Type B pancreatic cell (in vitro differentiated cells): ENCODE data around the gene NEU4. TPM values are rescaled to one million over a fixed set of nuclear protein-coding genes. Genes with fewer than 3 reads are reported as not detected.
"Not testable (repeated sequence)": the region's sequence is repeated elsewhere in the genome, so short reads cannot be mapped to it uniquely, and the experiment has no call there.

Experiments
- DNase-seq: peaks from one replicate; pipeline ENCODE4 v3.0.0; 2021; ENCODE audit warnings: mixed read lengths; ENCODE audit not compliant: unreplicated experiment; ENCODE audit errors: extremely low spot score
- H3K27ac Mint-ChIP-seq: 2 replicates; pipeline ENCODE4 v1.8.0; 2021; ENCODE audit warnings: mild to moderate bottlenecking, mixed read lengths
- H3K27me3 Mint-ChIP-seq: 2 replicates; pipeline ENCODE4 v1.8.0; 2021; ENCODE audit warnings: mixed read lengths
- H3K36me3 Mint-ChIP-seq: 2 replicates; pipeline ENCODE4 v1.8.0; 2021; ENCODE audit warnings: mixed read lengths
- H3K4me1 Mint-ChIP-seq: one replicate; pipeline ENCODE4 v1.8.0; 2021; ENCODE audit warnings: mixed read lengths; ENCODE audit not compliant: unreplicated experiment
- H3K4me3 Mint-ChIP-seq: 2 replicates; pipeline ENCODE4 v1.8.0; 2021; ENCODE audit warnings: mild to moderate bottlenecking, mixed read lengths
- H3K9me3 Mint-ChIP-seq: 2 replicates; pipeline ENCODE4 v1.8.0; 2021; ENCODE audit warnings: mixed read lengths
- total RNA-seq: library from RNA; stranded (reverse); gene quantifications from 2 replicates; pipeline ENCODE4 v1.2.1, GENCODE V29; 2021; ENCODE audit warnings: low replicate concordance
- TF ChIP-seq, protein P1 (sequence below): fragments of 200-600 bp; sonication (generic); conservative IDR thresholded peaks from 2 replicates; pipeline ENCODE4 v1.5.0; 2021; ENCODE audit warnings: antibody characterized with exemption, mild to moderate bottlenecking

Gene NEU4
- total RNA-seq, 1 donor from 2014 or later, result 0.51 TPM

DNA sequence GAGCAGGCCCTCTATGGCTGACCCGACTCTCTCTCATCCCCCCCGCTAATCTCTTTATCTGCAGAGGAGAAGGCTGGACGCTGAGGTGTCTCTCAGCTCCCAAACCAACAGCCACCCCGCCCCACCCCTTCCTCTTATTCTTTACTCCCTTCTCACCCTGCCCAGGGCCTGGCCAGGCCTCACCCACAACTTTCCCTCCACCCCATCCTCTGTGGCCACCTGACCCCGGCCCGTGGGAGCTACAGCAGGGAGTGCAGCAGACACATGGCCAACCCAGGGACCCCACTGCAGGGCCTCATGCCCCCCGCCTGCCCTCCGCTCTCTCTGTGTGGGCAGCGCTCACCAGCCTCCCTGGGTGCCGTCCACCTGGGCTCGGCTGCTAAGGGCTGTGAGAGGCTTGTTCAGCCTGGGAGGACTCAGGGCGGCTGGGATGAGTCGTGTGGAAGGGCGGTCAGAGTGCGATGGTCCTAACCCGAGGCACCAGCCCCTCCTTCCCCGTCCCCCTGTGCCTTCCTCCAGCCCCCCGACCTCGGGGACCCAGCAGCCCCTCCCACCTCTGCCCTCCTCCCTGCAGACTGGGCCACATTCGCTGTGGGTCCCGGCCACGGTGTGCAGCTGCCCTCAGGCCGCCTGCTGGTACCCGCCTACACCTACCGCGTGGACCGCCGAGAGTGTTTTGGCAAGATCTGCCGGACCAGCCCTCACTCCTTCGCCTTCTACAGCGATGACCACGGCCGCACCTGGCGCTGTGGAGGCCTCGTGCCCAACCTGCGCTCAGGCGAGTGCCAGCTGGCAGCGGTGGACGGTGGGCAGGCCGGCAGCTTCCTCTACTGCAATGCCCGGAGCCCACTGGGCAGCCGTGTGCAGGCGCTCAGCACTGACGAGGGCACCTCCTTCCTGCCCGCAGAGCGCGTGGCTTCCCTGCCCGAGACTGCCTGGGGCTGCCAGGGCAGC, 6.8 kb downstream of the NEU4 start:
- Mint-ChIP-seq H3K27me3 (peaks cover 4% of the 10 kb centered on the region), H3K36me3 (no peaks in the 10 kb centered on the region), H3K4me1 (no peaks in the 10 kb centered on the region), H3K27ac (peak overlapping the region; percentile 50), H3K4me3 (no peak overlapping the region), H3K9me3 (no peaks in the 10 kb centered on the region)
- TF ChIP-seq, protein P1, sequence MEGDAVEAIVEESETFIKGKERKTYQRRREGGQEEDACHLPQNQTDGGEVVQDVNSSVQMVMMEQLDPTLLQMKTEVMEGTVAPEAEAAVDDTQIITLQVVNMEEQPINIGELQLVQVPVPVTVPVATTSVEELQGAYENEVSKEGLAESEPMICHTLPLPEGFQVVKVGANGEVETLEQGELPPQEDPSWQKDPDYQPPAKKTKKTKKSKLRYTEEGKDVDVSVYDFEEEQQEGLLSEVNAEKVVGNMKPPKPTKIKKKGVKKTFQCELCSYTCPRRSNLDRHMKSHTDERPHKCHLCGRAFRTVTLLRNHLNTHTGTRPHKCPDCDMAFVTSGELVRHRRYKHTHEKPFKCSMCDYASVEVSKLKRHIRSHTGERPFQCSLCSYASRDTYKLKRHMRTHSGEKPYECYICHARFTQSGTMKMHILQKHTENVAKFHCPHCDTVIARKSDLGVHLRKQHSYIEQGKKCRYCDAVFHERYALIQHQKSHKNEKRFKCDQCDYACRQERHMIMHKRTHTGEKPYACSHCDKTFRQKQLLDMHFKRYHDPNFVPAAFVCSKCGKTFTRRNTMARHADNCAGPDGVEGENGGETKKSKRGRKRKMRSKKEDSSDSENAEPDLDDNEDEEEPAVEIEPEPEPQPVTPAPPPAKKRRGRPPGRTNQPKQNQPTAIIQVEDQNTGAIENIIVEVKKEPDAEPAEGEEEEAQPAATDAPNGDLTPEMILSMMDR, result no peak
- DNase-seq, result no peak

DNA sequence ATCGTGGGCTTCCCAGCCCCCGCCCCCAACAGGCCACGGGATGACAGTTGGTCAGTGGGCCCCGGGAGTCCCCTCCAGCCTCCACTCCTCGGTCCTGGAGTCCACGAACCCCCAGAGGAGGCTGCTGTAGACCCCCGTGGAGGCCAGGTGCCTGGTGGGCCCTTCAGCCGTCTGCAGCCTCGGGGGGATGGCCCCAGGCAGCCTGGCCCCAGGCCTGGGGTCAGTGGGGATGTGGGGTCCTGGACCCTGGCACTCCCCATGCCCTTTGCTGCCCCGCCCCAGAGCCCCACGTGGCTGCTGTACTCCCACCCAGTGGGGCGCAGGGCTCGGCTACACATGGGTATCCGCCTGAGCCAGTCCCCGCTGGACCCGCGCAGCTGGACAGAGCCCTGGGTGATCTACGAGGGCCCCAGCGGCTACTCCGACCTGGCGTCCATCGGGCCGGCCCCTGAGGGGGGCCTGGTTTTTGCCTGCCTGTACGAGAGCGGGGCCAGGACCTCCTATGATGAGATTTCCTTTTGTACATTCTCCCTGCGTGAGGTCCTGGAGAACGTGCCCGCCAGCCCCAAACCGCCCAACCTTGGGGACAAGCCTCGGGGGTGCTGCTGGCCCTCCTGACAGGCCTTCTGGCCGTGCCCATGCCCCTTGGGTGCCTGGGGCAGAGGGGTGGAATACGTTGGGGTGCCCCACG, 7.6 kb downstream of the NEU4 start:
- Mint-ChIP-seq H3K4me1 (no peaks in the 10 kb centered on the region), H3K27me3 (peaks cover 4% of the 10 kb centered on the region), H3K27ac (no peak overlapping the region), H3K4me3 (no peak overlapping the region), H3K9me3 (no peaks in the 10 kb centered on the region), H3K36me3 (no peaks in the 10 kb centered on the region)
- TF ChIP-seq, protein P1, result no peak
- DNase-seq, result no peak

DNA sequence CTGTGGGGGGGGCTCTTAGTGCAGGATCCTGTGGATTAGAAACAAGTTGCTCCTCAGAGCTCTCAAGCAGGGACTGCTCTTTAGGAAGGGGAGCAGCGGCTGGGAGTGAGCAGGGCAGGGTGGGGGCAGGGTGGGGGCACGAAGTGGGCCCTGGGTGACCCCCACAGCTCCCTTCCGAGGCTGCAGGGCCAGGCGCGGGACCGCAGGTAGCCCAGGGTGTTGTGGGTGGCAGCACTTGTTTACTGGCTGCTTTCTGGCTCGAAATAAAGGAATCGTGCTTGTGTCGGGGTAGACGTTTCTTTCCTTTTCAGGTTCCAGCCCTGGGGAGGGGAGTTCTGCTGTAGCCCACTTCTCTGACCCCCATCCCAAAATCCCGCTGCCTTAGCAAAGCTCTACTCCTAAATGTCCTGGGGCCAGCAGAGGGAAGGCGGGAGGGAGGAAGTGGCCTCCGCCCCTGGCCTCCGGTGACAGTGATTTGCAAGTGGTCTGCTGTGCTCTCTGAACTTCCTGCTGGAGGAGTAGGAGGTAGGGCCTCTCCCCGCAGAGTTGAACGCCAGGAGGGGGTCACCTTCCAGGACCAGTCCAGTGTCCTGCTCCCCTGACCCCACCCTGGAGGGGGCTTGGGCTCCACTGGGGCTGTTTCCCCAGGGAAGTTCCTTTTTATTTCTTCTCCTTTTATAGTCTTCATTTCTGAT, 8.3 kb downstream of the NEU4 start:
- no peak overlapping the region for H3K4me3 Mint-ChIP-seq
- H3K4me1 Mint-ChIP-seq, result no peaks in the 10 kb centered on the region
- DNase-seq, result no peak
- H3K27ac Mint-ChIP-seq, result no peak overlapping the region
- TF ChIP-seq, protein P1, result no peak
- no peaks in the 10 kb centered on the region for H3K9me3 Mint-ChIP-seq
- no peaks in the 10 kb centered on the region for H3K36me3 Mint-ChIP-seq
- H3K27me3 Mint-ChIP-seq, result peaks cover 4% of the 10 kb centered on the region

DNA sequence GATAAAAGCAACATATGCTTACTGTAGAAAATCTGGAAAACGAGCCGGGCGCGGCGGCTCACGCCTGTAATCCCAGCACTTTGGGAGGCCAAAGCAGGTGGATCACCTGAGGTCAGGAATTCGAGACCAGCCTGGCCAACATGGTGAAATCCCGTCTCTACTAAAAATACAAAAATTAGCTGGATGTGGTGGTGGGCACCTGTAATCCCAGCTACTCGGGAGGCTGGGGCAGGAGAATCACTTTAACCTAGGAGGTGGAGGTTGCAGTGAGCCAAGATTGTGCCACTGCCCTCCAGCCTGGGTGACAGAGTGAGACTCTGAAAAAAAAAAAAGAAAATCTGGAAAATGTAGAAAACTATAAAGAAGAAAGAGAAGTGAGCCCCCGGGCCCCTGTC, 8.8 kb downstream of the NEU4 start:
- DNase-seq, H3K36me3 Mint-ChIP-seq, H3K27ac Mint-ChIP-seq, H3K4me1 Mint-ChIP-seq, H3K9me3 Mint-ChIP-seq, H3K4me3 Mint-ChIP-seq, H3K27me3 Mint-ChIP-seq: not testable (repeated sequence)

DNA sequence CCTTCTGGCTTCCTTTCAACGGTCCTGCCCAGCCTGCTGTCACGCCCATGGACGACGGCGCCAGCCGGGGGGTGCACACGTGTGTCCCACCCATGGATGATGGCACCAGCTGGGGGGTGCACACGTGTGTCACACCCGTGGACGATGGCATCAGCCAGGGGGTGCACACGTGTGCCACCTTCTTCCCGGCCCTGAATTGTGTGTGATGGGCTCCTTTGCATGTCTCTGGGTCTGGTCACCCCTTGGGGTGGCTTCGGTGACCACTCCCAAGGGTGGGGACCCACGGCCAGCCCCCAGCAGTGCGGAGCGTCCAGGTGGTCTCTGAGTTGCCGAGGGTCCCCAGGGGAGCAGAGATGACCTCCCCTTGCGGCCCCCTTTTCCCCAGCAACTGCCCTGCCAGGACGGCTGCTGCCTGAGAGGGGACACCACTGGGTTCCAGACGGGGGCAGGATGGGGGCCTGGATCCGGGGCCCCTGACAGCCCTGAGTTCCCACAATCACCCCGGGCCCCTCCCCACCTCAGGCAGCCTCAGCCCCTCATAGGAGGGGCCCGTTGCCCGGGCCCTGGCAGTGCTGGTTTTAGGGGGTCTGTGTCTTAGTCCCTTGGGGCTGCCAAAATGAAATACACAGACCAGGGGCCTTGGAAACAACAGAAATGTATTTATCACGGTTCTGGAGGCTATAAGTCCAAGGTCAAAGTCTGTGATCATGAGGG, 9.4 kb downstream of the NEU4 start:
- TF ChIP-seq, protein P1, result no peak
- Mint-ChIP-seq H3K4me1 (no peaks in the 10 kb centered on the region), H3K9me3 (no peaks in the 10 kb centered on the region), H3K27me3 (peaks cover 4% of the 10 kb centered on the region), H3K27ac (no peak overlapping the region), H3K4me3 (no peak overlapping the region), H3K36me3 (no peaks in the 10 kb centered on the region)
- DNase-seq, result no peak
